Effector memory CD8-positive, alpha-beta T cell (primary cell): ENCODE measurements around the gene CGAS.
"Not testable (repeated sequence)": the region's sequence is repeated elsewhere in the genome, so short reads cannot be mapped to it uniquely, and the experiment has no call there.

Experiments
- ATAC-seq: fragments of 150-1000 bp; cut with Tn5 transposase; replicated peaks from 2 replicates; pipeline ENCODE4 v1.10.0; 2021; ENCODE audit warnings: mild to moderate bottlenecking, moderate library complexity
- DNase-seq, 3 experiments: peaks; one replicate each; pipeline ENCODE4 v3.0.0; 2021
- H3K27ac Mint-ChIP-seq, 2 donors: one replicate each; pipeline ENCODE4 v1.8.0; 2022; ENCODE audit warnings: mild to moderate bottlenecking in 2 of 2, mixed read lengths in 2 of 2, moderate library complexity in 2 of 2
- H3K27me3 Mint-ChIP-seq, 2 donors: one replicate each; pipeline ENCODE4 v1.8.0; 2022; ENCODE audit warnings: mixed read lengths in 2 of 2
- H3K36me3 Mint-ChIP-seq: one replicate; pipeline ENCODE4 v1.8.0; 2022; ENCODE audit warnings: mild to moderate bottlenecking, moderate library complexity, mixed read lengths; ENCODE audit not compliant: insufficient read depth
- H3K4me1 Mint-ChIP-seq, 2 donors: one replicate each; pipeline ENCODE4 v1.8.0; 2022; ENCODE audit warnings: low read depth in 2 of 2, mixed read lengths in 2 of 2
- H3K4me3 Mint-ChIP-seq, 2 donors: one replicate each; pipeline ENCODE4 v1.8.0; 2022; ENCODE audit warnings: mild to moderate bottlenecking in 2 of 2, mixed read lengths in 2 of 2, moderate library complexity in 2 of 2
- H3K9me3 Mint-ChIP-seq, 2 donors: one replicate each; pipeline ENCODE4 v1.8.0; 2022; ENCODE audit warnings: mixed read lengths in 2 of 2

Gene CGAS

DNA sequence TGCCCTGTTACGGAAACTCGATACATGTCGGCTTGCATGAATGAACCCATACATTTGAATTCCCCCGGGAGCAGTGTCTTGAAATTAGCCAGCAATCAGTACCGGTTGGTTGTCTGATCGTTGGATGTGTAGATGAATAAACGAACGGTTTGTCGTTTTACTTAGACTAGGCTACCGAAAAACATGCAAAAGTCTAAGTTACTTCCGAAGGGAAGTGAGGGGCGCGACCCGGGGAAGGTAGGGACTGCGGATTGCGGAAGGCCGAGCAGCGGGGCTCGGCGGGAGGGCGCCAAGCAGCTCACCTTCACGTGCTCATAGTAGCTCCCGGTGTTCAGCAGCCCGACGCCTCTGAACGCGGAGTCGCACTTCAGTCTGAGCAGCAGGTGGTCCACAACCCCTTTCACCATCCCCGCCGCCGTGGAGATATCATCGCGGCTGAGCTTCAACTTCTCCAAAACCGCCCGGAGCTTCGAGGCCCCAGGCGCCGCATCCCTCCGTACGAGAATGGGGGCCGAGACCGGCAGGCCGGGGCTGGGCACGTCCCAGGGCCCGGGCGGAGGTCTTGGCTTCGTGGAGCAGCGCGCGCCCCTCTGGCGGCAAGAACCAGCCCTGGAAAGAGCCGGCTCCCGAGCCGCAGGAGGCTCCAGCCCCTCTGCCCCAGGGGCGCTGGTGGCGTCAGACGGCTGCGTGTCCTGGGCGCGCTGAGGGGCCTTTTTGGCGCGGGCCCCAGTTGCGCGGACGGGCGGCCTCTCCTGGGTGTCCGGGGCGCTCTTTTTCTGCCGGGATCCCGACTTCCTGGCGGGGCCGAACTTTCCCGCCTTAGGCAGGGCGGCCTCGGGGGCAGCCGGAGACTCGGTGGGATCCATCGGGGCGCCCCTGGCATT is 632 bp downstream of the CGAS start:
- H3K9me3 Mint-ChIP-seq: no peaks in the 10 kb centered on the region
- ATAC-seq (peak; percentile 55), DNase-seq (peak; percentile 10 to 30 (median 22))
- H3K27me3 Mint-ChIP-seq: no peaks in the 10 kb centered on the region
- peaks cover 55% of the 10 kb centered on the region for H3K36me3 Mint-ChIP-seq
- peak overlapping the region; percentile 95 to 98 for H3K27ac Mint-ChIP-seq
- H3K4me3 Mint-ChIP-seq: peak overlapping the region; percentile 80 to 94
- H3K4me1 Mint-ChIP-seq: peaks cover 13 to 32% of the 10 kb centered on the region in 2 donors

- H3K9me3 Mint-ChIP-seq: no peaks in the 10 kb centered on the region
- H3K4me1 Mint-ChIP-seq: peaks cover 22 to 42% of the 10 kb centered on the region in 2 donors
- no peak for DNase-seq
- ATAC-seq: no peak
- no peaks in the 10 kb centered on the region for H3K27me3 Mint-ChIP-seq
- H3K27ac Mint-ChIP-seq: peak overlapping the region; percentile 24 to 83
- peaks cover 70% of the 10 kb centered on the region for H3K36me3 Mint-ChIP-seq
- no peak overlapping the region for H3K4me3 Mint-ChIP-seq
Observed at GRCh38 chr6:73443555-73443954, 8.5 kb downstream of the CGAS start.

- ATAC-seq (no peak), DNase-seq (no peak)
- Mint-ChIP-seq H3K4me1 (peaks cover 2 to 15% of the 10 kb centered on the region in 2 donors), H3K9me3 (no peaks in the 10 kb centered on the region), H3K27ac (no peak overlapping the region), H3K27me3 (no peaks in the 10 kb centered on the region), H3K4me3 (no peak overlapping the region), H3K36me3 (peaks cover 74% of the 10 kb centered on the region)
Observed at GRCh38 chr6:73435236-73435635, 16.9 kb downstream of the CGAS start.

DNA sequence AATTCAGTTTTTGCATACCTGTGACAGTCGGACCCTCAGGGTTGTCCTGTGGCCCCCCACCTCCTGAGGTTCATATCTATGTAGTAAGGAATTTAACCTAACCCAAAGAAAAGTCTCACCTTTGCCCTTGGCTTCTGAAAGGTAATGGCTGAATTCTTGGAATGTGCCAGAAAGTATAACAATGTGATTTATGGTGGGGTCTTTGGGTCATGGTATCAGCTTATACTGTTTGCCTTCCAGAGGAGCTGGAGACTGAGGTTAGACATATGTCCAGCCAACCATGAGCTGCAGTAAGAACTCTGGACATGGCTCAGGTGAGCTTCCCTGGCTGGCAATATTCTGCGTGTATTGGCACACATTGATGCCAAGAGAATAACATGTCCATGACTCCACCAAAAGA is 30.6 kb downstream of the CGAS start:
- no peak for ATAC-seq
- DNase-seq: no peak
- Mint-ChIP-seq H3K27me3 (no peaks in the 10 kb centered on the region), H3K9me3 (no peaks in the 10 kb centered on the region), H3K4me3 (peak overlapping the region; percentile 57 to 63), H3K27ac (peak overlapping the region; percentile 93 to 98), H3K36me3 (peaks cover 30% of the 10 kb centered on the region), H3K4me1 (peaks cover 18 to 23% of the 10 kb centered on the region in 2 donors)

GRCh38 chr6:73418081-73418741 is 33.9 kb downstream of the CGAS start:
- DNase-seq (no peak), ATAC-seq (no peak)
- Mint-ChIP-seq H3K4me3 (peak overlapping the region; percentile 40 to 44), H3K36me3 (peaks cover 7% of the 10 kb centered on the region), H3K27ac (peak overlapping the region; percentile 73 to 86), H3K4me1 (peaks cover 18 to 24% of the 10 kb centered on the region in 2 donors), H3K27me3 (no peaks in the 10 kb centered on the region), H3K9me3 (no peaks in the 10 kb centered on the region)

GRCh38 chr6:73413102-73413501 is 39.0 kb downstream of the CGAS start:
- H3K36me3 Mint-ChIP-seq: peaks cover 10% of the 10 kb centered on the region
- H3K4me1 Mint-ChIP-seq: peaks cover 3 to 8% of the 10 kb centered on the region in 2 donors
- no peak for DNase-seq
- H3K27me3 Mint-ChIP-seq: no peaks in the 10 kb centered on the region
- no peak overlapping the region for H3K27ac Mint-ChIP-seq
- no peaks in the 10 kb centered on the region for H3K9me3 Mint-ChIP-seq
- no peak overlapping the region for H3K4me3 Mint-ChIP-seq
- no peak for ATAC-seq

GRCh38 chr6:73409395-73409794 is 42.7 kb downstream of the CGAS start:
- Mint-ChIP-seq H3K27me3 (no peaks in the 10 kb centered on the region), H3K4me1 (no peaks in the 10 kb centered on the region), H3K36me3 (peaks cover 20% of the 10 kb centered on the region), H3K9me3 (no peaks in the 10 kb centered on the region), H3K4me3 (no peak overlapping the region), H3K27ac (no peak overlapping the region)
- DNase-seq (no peak), ATAC-seq (no peak)

- H3K27ac Mint-ChIP-seq: no peak overlapping the region
- H3K27me3 Mint-ChIP-seq: no peaks in the 10 kb centered on the region
- H3K36me3 Mint-ChIP-seq: peaks cover 11% of the 10 kb centered on the region
- H3K9me3 Mint-ChIP-seq: no peaks in the 10 kb centered on the region
- H3K4me1 Mint-ChIP-seq: peaks cover 0 to 4% of the 10 kb centered on the region in 2 donors
- DNase-seq: no peak
- ATAC-seq: no peak
- H3K4me3 Mint-ChIP-seq: no peak overlapping the region
Observed at GRCh38 chr6:73400656-73401055, 51.4 kb downstream of the CGAS start.

GRCh38 chr6:73395875-73396274 is 56.2 kb downstream of the CGAS start:
- Mint-ChIP-seq H3K4me3 (no peak overlapping the region), H3K27me3 (no peaks in the 10 kb centered on the region), H3K36me3 (no peaks in the 10 kb centered on the region), H3K9me3 (no peaks in the 10 kb centered on the region), H3K27ac (peak overlapping the region in 1 of 2 donors; percentile 97), H3K4me1 (peaks cover 13 to 15% of the 10 kb centered on the region in 2 donors)
- DNase-seq: no peak
- no peak for ATAC-seq

GRCh38 chr6:73394577-73395354 is 57.3 kb downstream of the CGAS start, which contains the start of gene DDX43:
Gene DDX43 (plus strand): TSS chr6:73394828. CDS start chr6:73394906, 78 bp downstream.
- H3K4me3 Mint-ChIP-seq: peak within 1 kb of the TSS; percentile 80 to 85
- H3K27ac Mint-ChIP-seq: peak within 1 kb of the TSS; percentile 82 to 97
- H3K9me3 Mint-ChIP-seq: no peaks in the 10 kb centered on the region
- DNase-seq: peak; percentile 43 to 53 (median 49)
- peaks cover 14 to 15% of the 10 kb centered on the region in 2 donors for H3K4me1 Mint-ChIP-seq
- H3K36me3 Mint-ChIP-seq: no peaks in the 10 kb centered on the region
- ATAC-seq: peak; percentile 89
- H3K27me3 Mint-ChIP-seq: no peaks in the 10 kb centered on the region

DNA sequence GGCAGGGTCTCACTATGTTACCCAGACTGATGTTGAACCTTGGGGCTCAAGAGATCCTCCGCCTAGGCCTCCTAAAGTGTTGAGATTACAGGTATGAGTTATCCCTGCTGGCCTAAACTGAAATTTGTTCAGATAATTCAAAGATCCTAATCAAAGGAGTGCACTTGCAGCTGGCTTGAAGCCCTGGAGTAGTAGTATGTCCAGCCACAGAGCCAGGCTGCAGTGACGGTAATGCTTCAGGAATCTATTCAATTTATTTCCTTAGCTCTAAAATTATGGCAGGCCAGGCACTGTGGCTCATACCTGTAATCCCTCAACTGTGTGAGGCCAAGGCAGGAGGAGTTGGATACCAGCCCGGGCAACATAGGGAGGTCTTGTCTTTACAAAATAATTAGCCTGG is 58.8 kb downstream of the CGAS start:
- Mint-ChIP-seq H3K4me1 (peaks cover 20 to 23% of the 10 kb centered on the region in 2 donors), H3K4me3 (no peak overlapping the region), H3K27ac (no peak overlapping the region), H3K9me3 (no peaks in the 10 kb centered on the region), H3K27me3 (no peaks in the 10 kb centered on the region), H3K36me3 (no peaks in the 10 kb centered on the region)
- no peak for ATAC-seq
- no peak for DNase-seq

DNA sequence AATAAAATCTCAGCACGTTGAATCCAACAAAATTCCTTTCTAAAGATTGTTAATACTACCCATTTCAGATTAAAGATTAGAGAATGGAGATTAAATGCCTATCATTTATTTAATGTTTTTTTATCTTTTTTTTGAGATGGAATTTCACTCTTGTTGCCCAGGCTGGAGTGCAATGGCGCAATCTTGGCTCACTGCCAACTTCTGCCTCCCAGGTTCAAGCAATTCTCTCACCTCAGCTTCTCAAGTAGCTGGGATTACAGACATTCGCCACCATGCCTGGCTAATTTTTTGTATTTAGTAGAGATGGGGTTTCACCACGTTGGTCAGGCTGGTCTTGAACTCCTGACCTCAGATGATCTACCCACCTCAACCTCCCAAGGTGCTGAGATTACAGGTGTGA is 59.9 kb downstream of the CGAS start:
- not testable (repeated sequence) for ATAC-seq, DNase-seq, H3K36me3 Mint-ChIP-seq, H3K27me3 Mint-ChIP-seq, H3K9me3 Mint-ChIP-seq, H3K4me3 Mint-ChIP-seq
- H3K4me1 Mint-ChIP-seq: peaks cover 20 to 23% of the 10 kb centered on the region in 2 donors
- peak overlapping the region; percentile 26 to 66 for H3K27ac Mint-ChIP-seq

GRCh38 chr6:73391675-73392074 is 60.4 kb downstream of the CGAS start:
- H3K27me3 Mint-ChIP-seq: no peaks in the 10 kb centered on the region
- DNase-seq (no peak), ATAC-seq (no peak)
- H3K4me3 Mint-ChIP-seq: peak overlapping the region in 1 of 2 donors; percentile 35
- H3K27ac Mint-ChIP-seq: peak overlapping the region in 1 of 2 donors; percentile 66
- no peaks in the 10 kb centered on the region for H3K9me3 Mint-ChIP-seq
- H3K36me3 Mint-ChIP-seq: no peaks in the 10 kb centered on the region
- peaks cover 20 to 23% of the 10 kb centered on the region in 2 donors for H3K4me1 Mint-ChIP-seq
